ENCODE data around the gene PNLDC1.
A peak's percentile ranks its signal among the peaks of the same experiment; 100 is the strongest.

The PNLDC1 gene

DNA sequence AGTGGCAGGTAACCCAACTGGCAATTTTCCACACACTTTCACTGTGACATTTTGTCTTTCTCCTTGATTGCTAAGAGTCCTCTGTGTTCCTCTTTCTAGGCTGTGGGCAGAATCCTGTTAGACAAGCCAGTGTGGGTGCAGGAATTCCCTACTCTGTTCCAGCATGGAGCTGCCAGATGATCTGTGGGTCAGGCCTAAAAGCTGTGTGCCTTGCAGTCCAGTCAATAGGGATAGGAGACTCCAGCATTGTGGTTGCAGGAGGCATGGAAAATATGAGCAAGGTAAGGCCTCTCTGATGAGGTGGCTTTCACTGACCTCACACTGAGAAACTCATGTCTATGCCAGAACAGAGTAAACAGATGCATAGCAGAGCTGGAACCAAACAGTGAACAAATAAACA, 33.2 kb upstream of the PNLDC1 start:
- no peak overlapping the region for H2BK5ac ChIP-seq (ENCODE audit: low read depth, low read length, poor library complexity)
- H3K14ac ChIP-seq (ENCODE audit: low read length): no peak overlapping the region
- H3K27me3 ChIP-seq (ENCODE audit: insufficient read depth, low read length): no peaks in the 10 kb centered on the region
- H3K79me2 ChIP-seq (ENCODE audit: control insufficient read depth, insufficient read depth, low read length, poor library complexity): peaks cover 10% of the 10 kb centered on the region
- H2AK5ac ChIP-seq (ENCODE audit: low read length): no peak overlapping the region
- no peak overlapping the region for H3K18ac ChIP-seq (ENCODE audit: low read length)
- H4K12ac ChIP-seq (ENCODE audit: low read depth, low read length): no peak overlapping the region
- no peak overlapping the region for H3K27ac ChIP-seq (ENCODE audit: low read depth, low read length)
- H4K8ac ChIP-seq (ENCODE audit: low read depth, low read length): no peak overlapping the region
- no peak overlapping the region for H4K91ac ChIP-seq (ENCODE audit: low read depth, low read length)
- H3K4me3 ChIP-seq (ENCODE audit: low read depth, low read length): no peak overlapping the region
- no peak overlapping the region for H3K4me2 ChIP-seq (ENCODE audit: low read length)
- H3K4me1 ChIP-seq (ENCODE audit: control insufficient read depth in 1 of 2, insufficient read depth in 2 of 2, low read length in 2 of 2): peaks cover 9 to 13% of the 10 kb centered on the region in 2 experiments
- peak; percentile 60 to 73 for DNase-seq
- no peak overlapping the region for H2BK120ac ChIP-seq (ENCODE audit: insufficient read depth, low read length, poor library complexity)
- no peak overlapping the region for H3K9ac ChIP-seq (ENCODE audit: low read length)
- no peak overlapping the region for H3K4ac ChIP-seq (ENCODE audit: low read depth, low read length)
- H3K36me3 ChIP-seq (ENCODE audit: control insufficient read depth in 1 of 2, insufficient read depth in 2 of 2, low read length in 2 of 2): peaks cover 37 to 57% of the 10 kb centered on the region in 2 experiments
- H3K9me3 ChIP-seq (ENCODE audit: insufficient read depth, low read depth, low read length): no peaks in the 10 kb centered on the region
- peaks cover 10% of the 10 kb centered on the region for H3K79me1 ChIP-seq (ENCODE audit: low read length)
- no peak overlapping the region for H2AFZ ChIP-seq (ENCODE audit: insufficient read depth, low read length, poor library complexity)
- H2BK12ac ChIP-seq (ENCODE audit: low read length): no peak overlapping the region
- H3K23ac ChIP-seq (ENCODE audit: low read length): no peak overlapping the region

GRCh38 chr6:159769470-159769869, 30.6 kb upstream of the PNLDC1 start:
- Histone ChIP-seq H2AFZ (ENCODE audit: insufficient read depth, low read length, poor library complexity) (no peak overlapping the region), H3K18ac (ENCODE audit: low read length) (no peak overlapping the region), H3K14ac (ENCODE audit: low read length) (no peak overlapping the region), H3K4ac (ENCODE audit: low read depth, low read length) (no peak overlapping the region), H3K27ac (ENCODE audit: low read depth, low read length) (no peak overlapping the region), H4K8ac (ENCODE audit: low read depth, low read length) (no peak overlapping the region), H2BK12ac (ENCODE audit: low read length) (no peak overlapping the region), H3K27me3 (ENCODE audit: insufficient read depth, low read length) (no peaks in the 10 kb centered on the region), H3K4me1 (ENCODE audit: control insufficient read depth in 1 of 2, insufficient read depth in 2 of 2, low read length in 2 of 2) (peaks cover 0 to under 1% of the 10 kb centered on the region in 2 experiments), H3K79me1 (ENCODE audit: low read length) (no peaks in the 10 kb centered on the region), H2BK5ac (ENCODE audit: low read depth, low read length, poor library complexity) (no peak overlapping the region), H2BK120ac (ENCODE audit: insufficient read depth, low read length, poor library complexity) (no peak overlapping the region), H4K12ac (ENCODE audit: low read depth, low read length) (no peak overlapping the region), H3K36me3 (ENCODE audit: control insufficient read depth in 1 of 2, insufficient read depth in 2 of 2, low read length in 2 of 2) (peaks cover 31 to 51% of the 10 kb centered on the region in 2 experiments), H4K91ac (ENCODE audit: low read depth, low read length) (no peak overlapping the region), H3K9me3 (ENCODE audit: insufficient read depth, low read depth, low read length) (no peaks in the 10 kb centered on the region), H3K4me3 (ENCODE audit: low read depth, low read length) (no peak overlapping the region), H3K79me2 (ENCODE audit: control insufficient read depth, insufficient read depth, low read length, poor library complexity) (no peaks in the 10 kb centered on the region), H3K4me2 (ENCODE audit: low read length) (no peak overlapping the region), H2AK5ac (ENCODE audit: low read length) (no peak overlapping the region), H3K23ac (ENCODE audit: low read length) (no peak overlapping the region), H3K9ac (ENCODE audit: low read length) (no peak overlapping the region)
- no peak for DNase-seq

DNA sequence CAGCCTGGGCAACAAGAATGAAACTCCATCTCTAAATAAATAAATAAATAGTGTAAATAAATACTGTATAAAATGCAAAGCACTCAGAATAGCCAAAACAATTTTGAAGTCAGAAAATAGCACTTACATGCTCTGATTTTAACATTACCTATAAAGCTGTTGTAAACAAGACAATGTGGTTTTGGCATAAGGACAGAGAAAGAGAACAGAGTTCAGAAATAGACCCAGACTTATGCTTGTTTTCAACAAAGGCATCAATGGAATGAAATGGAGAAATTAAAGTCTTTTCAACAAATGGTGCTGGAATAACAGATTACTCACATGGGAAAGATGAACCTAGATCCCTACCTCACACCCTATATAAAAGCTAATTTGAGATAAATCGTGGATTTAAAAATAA, 27.9 kb upstream of the PNLDC1 start:
- no peak overlapping the region for H3K14ac ChIP-seq (ENCODE audit: low read length)
- no peak overlapping the region for H3K4me2 ChIP-seq (ENCODE audit: low read length)
- H3K4me3 ChIP-seq (ENCODE audit: low read depth, low read length): no peak overlapping the region
- no peak overlapping the region for H4K91ac ChIP-seq (ENCODE audit: low read depth, low read length)
- H3K9ac ChIP-seq (ENCODE audit: low read length): no peak overlapping the region
- no peak overlapping the region for H4K12ac ChIP-seq (ENCODE audit: low read depth, low read length)
- H3K23ac ChIP-seq (ENCODE audit: low read length): no peak overlapping the region
- H3K79me2 ChIP-seq (ENCODE audit: control insufficient read depth, insufficient read depth, low read length, poor library complexity): no peaks in the 10 kb centered on the region
- no peak overlapping the region for H3K27ac ChIP-seq (ENCODE audit: low read depth, low read length)
- no peak overlapping the region for H3K18ac ChIP-seq (ENCODE audit: low read length)
- no peak for DNase-seq
- H4K8ac ChIP-seq (ENCODE audit: low read depth, low read length): no peak overlapping the region
- no peak overlapping the region for H2BK120ac ChIP-seq (ENCODE audit: insufficient read depth, low read length, poor library complexity)
- H2AFZ ChIP-seq (ENCODE audit: insufficient read depth, low read length, poor library complexity): no peak overlapping the region
- WGBS (ENCODE audit: extremely low coverage, insufficient coverage, insufficient read length): no CpG with 5 or more reads among the region's 1 CpG
- H2BK12ac ChIP-seq (ENCODE audit: low read length): no peak overlapping the region
- no peaks in the 10 kb centered on the region for H3K4me1 ChIP-seq (ENCODE audit: control insufficient read depth in 1 of 2, insufficient read depth in 2 of 2, low read length in 2 of 2)
- no peaks in the 10 kb centered on the region for H3K79me1 ChIP-seq (ENCODE audit: low read length)
- H3K4ac ChIP-seq (ENCODE audit: low read depth, low read length): no peak overlapping the region
- H3K36me3 ChIP-seq (ENCODE audit: control insufficient read depth in 1 of 2, insufficient read depth in 2 of 2, low read length in 2 of 2): peaks cover 32 to 58% of the 10 kb centered on the region in 2 experiments
- no peaks in the 10 kb centered on the region for H3K27me3 ChIP-seq (ENCODE audit: insufficient read depth, low read length)
- H3K9me3 ChIP-seq (ENCODE audit: insufficient read depth, low read depth, low read length): no peaks in the 10 kb centered on the region
- no peak overlapping the region for H2BK5ac ChIP-seq (ENCODE audit: low read depth, low read length, poor library complexity)
- H2AK5ac ChIP-seq (ENCODE audit: low read length): no peak overlapping the region

DNA sequence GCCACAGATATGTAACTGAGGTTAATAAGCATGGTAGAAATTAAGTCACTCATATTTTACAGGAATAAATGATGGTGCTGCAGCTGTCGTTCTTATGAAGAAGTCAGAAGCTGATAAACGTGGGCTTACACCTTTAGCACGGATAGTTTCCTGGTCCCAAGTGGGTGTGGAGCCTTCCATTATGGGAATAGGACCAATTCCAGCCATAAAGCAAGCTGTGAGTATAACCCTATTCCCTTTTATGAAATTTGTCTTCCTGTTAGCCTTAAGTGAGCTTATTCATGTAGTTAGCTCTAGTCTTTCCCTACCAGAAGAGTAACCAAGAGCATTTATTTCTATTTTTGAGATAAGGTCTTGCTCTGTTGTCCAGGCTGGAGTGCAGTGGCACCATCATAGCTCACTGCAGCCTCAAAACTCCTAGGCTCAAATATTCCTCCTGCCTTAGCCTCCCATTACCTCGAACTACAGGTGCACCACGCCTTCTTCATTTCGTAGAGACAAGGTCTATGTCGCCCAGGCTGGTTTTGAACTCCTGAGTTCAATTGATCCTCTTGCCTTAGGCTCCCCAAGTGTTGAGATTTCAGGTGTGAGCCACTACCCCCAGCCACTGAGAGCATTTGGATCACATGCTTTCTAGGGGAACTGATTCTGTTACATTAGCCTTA, 22.7 kb upstream of the PNLDC1 start:
- no peak for DNase-seq
- Histone ChIP-seq H3K36me3 (ENCODE audit: control insufficient read depth in 1 of 2, insufficient read depth in 2 of 2, low read length in 2 of 2) (peaks cover 29 to 50% of the 10 kb centered on the region in 2 experiments), H3K9me3 (ENCODE audit: insufficient read depth, low read depth, low read length) (no peaks in the 10 kb centered on the region), H4K91ac (ENCODE audit: low read depth, low read length) (no peak overlapping the region), H3K27ac (ENCODE audit: low read depth, low read length) (no peak overlapping the region), H3K18ac (ENCODE audit: low read length) (no peak overlapping the region), H3K4ac (ENCODE audit: low read depth, low read length) (no peak overlapping the region), H3K4me3 (ENCODE audit: low read depth, low read length) (no peak overlapping the region), H2BK12ac (ENCODE audit: low read length) (no peak overlapping the region), H3K9ac (ENCODE audit: low read length) (no peak overlapping the region), H2AK5ac (ENCODE audit: low read length) (no peak overlapping the region), H2BK5ac (ENCODE audit: low read depth, low read length, poor library complexity) (no peak overlapping the region), H3K23ac (ENCODE audit: low read length) (no peak overlapping the region), H3K4me1 (ENCODE audit: control insufficient read depth in 1 of 2, insufficient read depth in 2 of 2, low read length in 2 of 2) (no peaks in the 10 kb centered on the region), H3K79me2 (ENCODE audit: control insufficient read depth, insufficient read depth, low read length, poor library complexity) (no peaks in the 10 kb centered on the region), H3K27me3 (ENCODE audit: insufficient read depth, low read length) (no peaks in the 10 kb centered on the region), H4K8ac (ENCODE audit: low read depth, low read length) (no peak overlapping the region), H3K4me2 (ENCODE audit: low read length) (no peak overlapping the region), H3K79me1 (ENCODE audit: low read length) (no peaks in the 10 kb centered on the region), H4K12ac (ENCODE audit: low read depth, low read length) (no peak overlapping the region), H3K14ac (ENCODE audit: low read length) (no peak overlapping the region), H2BK120ac (ENCODE audit: insufficient read depth, low read length, poor library complexity) (no peak overlapping the region), H2AFZ (ENCODE audit: insufficient read depth, low read length, poor library complexity) (no peak overlapping the region)
- whole genome bisulfite sequencing (ENCODE audit: extremely low coverage, insufficient coverage, insufficient read length): no CpG with 5 or more reads among the region's 7 CpGs
